Upper lobe of right lung (tissue), 1 donor: Measurements from ENCODE around the gene GPR183. TPM values are rescaled to one million over a fixed set of nuclear protein-coding genes. Genes with fewer than 3 reads are reported as not detected.

Source experiments
- ATAC-seq: fragments of 200-7000 bp; cut with Tn5 transposase; one replicate; pipeline ENCODE4 v1.9.1; 2020; ENCODE audit warnings: mild to moderate bottlenecking, moderate library complexity
- DNase-seq: peaks from one replicate; pipeline ENCODE4 v3.0.0-alpha.2; 2020
- H3K27ac ChIP-seq: fragments of 200-600 bp; one replicate; pipeline ENCODE4 v1.8.0; 2022
- H3K27me3 ChIP-seq: fragments of 200-600 bp; one replicate; pipeline ENCODE4 v1.8.0; 2022; ENCODE audit warnings: mild to moderate bottlenecking
- H3K36me3 ChIP-seq: fragments of 200-600 bp; one replicate; pipeline ENCODE4 v1.8.0; 2022
- H3K4me1 ChIP-seq: fragments of 200-600 bp; one replicate; pipeline ENCODE4 v1.8.0; 2022
- H3K4me3 ChIP-seq: fragments of 200-600 bp; one replicate; pipeline ENCODE4 v1.8.0; 2022; ENCODE audit warnings: mild to moderate bottlenecking
- H3K9me3 ChIP-seq: fragments of 200-600 bp; one replicate; pipeline ENCODE4 v1.8.0; 2022
- intact Hi-C: fragments of 100-400 bp; cut with DNase I; formaldehyde crosslinking; loops from one replicate; pipeline ENCODE4 v1.11.0; 2022
- total RNA-seq: library from RNA; stranded (reverse); fragmentation: NEBNext Ultra II Directional; extraction: Animal tissue kit (Norgen Biotek cat#: 25700); gene quantifications from one replicate; pipeline ENCODE4 v1.2.1, GENCODE V29; 2021
- TF ChIP-seq, protein P1 (sequence below): fragments of 200-600 bp; IDR thresholded peaks from one replicate; pipeline ENCODE4 v1.8.0; 2022; ENCODE audit warnings: antibody characterized with exemption
- donor health status: DM: no; HTN: yes; CAD: no; lungs with severe emphysema.

The GPR183 gene
- total RNA-seq, 1 donor from 2014 or later, result 13.6 TPM

DNA sequence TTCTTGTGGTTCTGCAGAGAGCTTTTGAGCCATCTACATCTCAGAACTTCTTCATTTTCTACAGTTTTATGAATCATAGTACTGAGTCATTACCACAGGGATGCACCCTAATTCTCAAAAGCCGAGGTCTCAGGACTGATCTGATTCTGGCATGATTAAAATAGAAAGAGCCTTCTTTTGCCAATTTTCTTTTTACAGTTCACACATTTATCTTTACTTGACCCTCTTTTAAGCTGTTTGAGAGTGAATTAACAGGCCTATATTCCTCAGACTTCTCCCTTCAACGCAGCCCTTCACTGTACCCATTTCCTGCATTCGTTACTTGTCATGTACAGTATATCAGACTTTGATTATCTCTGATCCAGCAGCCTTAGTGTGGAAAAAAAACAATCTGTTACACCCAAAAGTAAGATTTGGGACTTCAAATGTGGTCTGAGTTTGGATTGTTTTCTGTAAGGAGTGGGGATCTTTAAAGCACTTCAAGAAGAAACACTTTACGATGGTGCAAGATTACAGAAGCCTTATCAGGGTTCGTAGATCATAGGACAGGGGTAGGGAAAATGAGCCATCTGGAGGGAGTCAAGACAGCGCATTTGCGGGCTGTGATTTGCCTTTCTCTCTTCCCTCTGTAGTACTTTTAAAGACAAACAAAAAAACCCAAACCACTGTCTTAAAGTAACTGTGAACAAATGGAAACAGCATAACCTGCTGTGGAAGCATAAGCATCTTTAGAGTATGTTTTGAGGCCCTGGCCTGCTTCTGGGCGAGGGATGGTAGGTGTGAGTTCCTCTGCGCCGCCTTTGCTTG is 15.3 kb upstream of the GPR183 start:
- H3K4me3 ChIP-seq, result no peak overlapping the region
- peak overlapping the region; percentile 34 for H3K27ac ChIP-seq
- ATAC-seq, result peak; percentile 80
- intact Hi-C loops, result no loop called here
- no peak for DNase-seq
- TF ChIP-seq, protein P1, sequence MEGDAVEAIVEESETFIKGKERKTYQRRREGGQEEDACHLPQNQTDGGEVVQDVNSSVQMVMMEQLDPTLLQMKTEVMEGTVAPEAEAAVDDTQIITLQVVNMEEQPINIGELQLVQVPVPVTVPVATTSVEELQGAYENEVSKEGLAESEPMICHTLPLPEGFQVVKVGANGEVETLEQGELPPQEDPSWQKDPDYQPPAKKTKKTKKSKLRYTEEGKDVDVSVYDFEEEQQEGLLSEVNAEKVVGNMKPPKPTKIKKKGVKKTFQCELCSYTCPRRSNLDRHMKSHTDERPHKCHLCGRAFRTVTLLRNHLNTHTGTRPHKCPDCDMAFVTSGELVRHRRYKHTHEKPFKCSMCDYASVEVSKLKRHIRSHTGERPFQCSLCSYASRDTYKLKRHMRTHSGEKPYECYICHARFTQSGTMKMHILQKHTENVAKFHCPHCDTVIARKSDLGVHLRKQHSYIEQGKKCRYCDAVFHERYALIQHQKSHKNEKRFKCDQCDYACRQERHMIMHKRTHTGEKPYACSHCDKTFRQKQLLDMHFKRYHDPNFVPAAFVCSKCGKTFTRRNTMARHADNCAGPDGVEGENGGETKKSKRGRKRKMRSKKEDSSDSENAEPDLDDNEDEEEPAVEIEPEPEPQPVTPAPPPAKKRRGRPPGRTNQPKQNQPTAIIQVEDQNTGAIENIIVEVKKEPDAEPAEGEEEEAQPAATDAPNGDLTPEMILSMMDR, result no peak
- H3K36me3 ChIP-seq, result peaks cover 4% of the 10 kb centered on the region
- no peaks in the 10 kb centered on the region for H3K9me3 ChIP-seq
- H3K4me1 ChIP-seq, result peaks cover 19% of the 10 kb centered on the region
- H3K27me3 ChIP-seq, result no peaks in the 10 kb centered on the region

DNA sequence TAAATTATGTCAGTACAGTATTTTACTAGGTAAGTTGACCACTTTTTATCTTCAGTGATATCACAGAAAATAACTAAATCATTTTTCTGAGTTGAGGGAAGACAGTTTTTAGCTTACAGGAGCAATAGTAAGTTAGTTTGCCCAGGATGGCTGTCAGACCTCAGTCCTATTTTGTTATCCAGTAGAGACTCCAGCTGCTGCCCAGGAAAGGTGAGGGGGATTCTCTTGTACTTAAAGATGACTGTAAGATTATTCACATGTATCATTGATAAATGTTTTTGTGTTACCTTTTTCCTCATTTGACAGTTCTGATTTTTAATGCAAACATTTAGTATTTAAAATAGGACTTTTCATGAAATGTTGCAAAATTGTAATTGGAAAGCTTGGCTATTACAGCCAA is 14.5 kb upstream of the GPR183 start:
- H3K27ac ChIP-seq, result no peak overlapping the region
- peaks cover 24% of the 10 kb centered on the region for H3K4me1 ChIP-seq
- H3K36me3 ChIP-seq, result peaks cover 4% of the 10 kb centered on the region
- H3K9me3 ChIP-seq, result no peaks in the 10 kb centered on the region
- ATAC-seq (no peak), DNase-seq (no peak)
- TF ChIP-seq, protein P1, result no peak
- no peak overlapping the region for H3K4me3 ChIP-seq
- no peaks in the 10 kb centered on the region for H3K27me3 ChIP-seq
- intact Hi-C loops, result no loop called here

- TF ChIP-seq, protein P1, result no peak
- H3K27ac ChIP-seq, result no peak overlapping the region
- H3K36me3 ChIP-seq, result peaks cover 4% of the 10 kb centered on the region
- intact Hi-C loops, result no loop called here
- no peaks in the 10 kb centered on the region for H3K9me3 ChIP-seq
- DNase-seq, result no peak
- no peak overlapping the region for H3K4me3 ChIP-seq
- ATAC-seq, result peak; percentile 65
- no peaks in the 10 kb centered on the region for H3K27me3 ChIP-seq
- peaks cover 24% of the 10 kb centered on the region for H3K4me1 ChIP-seq
Measured at GRCh38 chr13:99320693-99321481, 13.7 kb upstream of the GPR183 start.

DNA sequence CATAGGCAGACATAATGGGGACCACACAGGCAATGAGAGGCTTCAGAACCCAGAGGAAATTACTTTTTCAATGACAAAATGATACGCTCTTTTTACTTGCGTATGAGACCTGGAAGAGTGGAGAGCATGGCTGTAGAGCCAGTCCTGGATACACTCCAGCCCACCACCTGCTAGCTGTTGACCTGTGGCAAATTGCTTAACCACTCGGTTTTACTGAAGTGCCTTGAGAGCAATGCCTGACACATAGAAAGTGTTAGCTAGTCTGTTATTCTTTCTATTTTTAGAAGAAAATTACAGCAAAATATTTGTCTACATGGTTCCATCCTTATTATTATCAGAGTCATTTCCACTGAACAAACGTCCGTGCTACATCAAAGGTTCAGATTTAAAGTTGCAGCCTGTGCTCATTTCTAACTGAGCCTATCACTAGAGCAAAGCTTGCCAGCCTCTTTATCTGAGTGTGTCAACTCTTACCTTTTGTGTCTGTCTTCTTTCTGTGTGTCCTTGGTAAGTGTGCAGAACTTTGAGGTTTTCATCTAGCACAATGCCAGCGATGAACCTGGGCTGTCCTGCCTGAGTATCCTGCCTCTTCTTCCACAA is 9.6 kb upstream of the GPR183 start:
- TF ChIP-seq, protein P1, result no peak
- Histone ChIP-seq H3K27me3 (no peaks in the 10 kb centered on the region), H3K4me1 (peaks cover 26% of the 10 kb centered on the region), H3K4me3 (no peak overlapping the region), H3K36me3 (peaks cover 4% of the 10 kb centered on the region), H3K27ac (no peak overlapping the region), H3K9me3 (no peaks in the 10 kb centered on the region)
- intact Hi-C loops, result no loop called here
- peak; percentile 71 for DNase-seq
- peak; percentile 76 for ATAC-seq

- H3K27ac ChIP-seq, result no peak overlapping the region
- no peaks in the 10 kb centered on the region for H3K27me3 ChIP-seq
- intact Hi-C loops, result no loop called here
- ATAC-seq, result no peak
- H3K9me3 ChIP-seq, result no peaks in the 10 kb centered on the region
- TF ChIP-seq, protein P1, result no peak
- H3K4me1 ChIP-seq, result peaks cover 23% of the 10 kb centered on the region
- DNase-seq, result no peak
- peaks cover 4% of the 10 kb centered on the region for H3K36me3 ChIP-seq
- no peak overlapping the region for H3K4me3 ChIP-seq
Measured at GRCh38 chr13:99316224-99316623, 9.0 kb upstream of the GPR183 start.
